K562 (cell line): ENCODE measurements around the gene THSD8. TPM values are rescaled to one million over a fixed set of nuclear protein-coding genes. Genes with fewer than 3 reads are reported as not detected.
A peak's percentile ranks its signal among the peaks of the same experiment; 100 is the strongest.

ENCODE experiments used
- ATAC-seq: fragments of 200-7000 bp; cut with Tn5 transposase; 3 replicates; pipeline ENCODE4 v1.9.1; 2020; ENCODE audit warnings: moderate library complexity
- BruUV-seq: library from RNA; stranded (reverse); fragments of 400-500 nt; replicated peaks from 2 replicates; lab custom pipeline; 2021; lab: Mats Ljungman, UMichigan
- CTCF ChIA-PET: fragments of 300-600 bp; formaldehyde crosslinking; extraction: SDS; loops from one replicate; lab custom pipeline; 2021; ENCODE audit warnings: low intra/inter-chr PET ratio; lab: Yijun Ruan, JAX
- POLR2A ChIA-PET: fragments of 300-600, 350-650 bp; sonication (Branson Sonifier 250); formaldehyde crosslinking; extraction: SDS; loops from one replicate; lab custom pipeline; 2021; ENCODE audit warnings: antibody characterized with exemption, inconsistent platforms; lab: Yijun Ruan, JAX
- DNase-seq, 4 experiments: peaks; one replicate each; pipeline versions ENCODE4 v3.0.0 to v3.0.0-alpha.2; 2011 to 2018; ENCODE audit warnings: low spot score in 3 of 4, mixed read lengths in 3 of 4; ENCODE audit errors: extremely low read depth in 1 of 4
- FAIRE-seq: peaks from 2 replicates; lab custom pipeline; 2011; peaks lifted over from hg19 to GRCh38; lab: Jason Lieb, UNC
- H2AFZ ChIP-seq: 2 replicates; pipeline ENCODE4 v1.6.0; 2011; ENCODE audit warnings: low read depth, low read length, control low read depth, inconsistent platforms
- H3K27ac ChIP-seq: fragments of 200-600 bp; 3 replicates; pipeline ENCODE4 v1.8.0; 2011; ENCODE audit warnings: low read depth, mild to moderate bottlenecking, control low read depth, inconsistent platforms, low read length, moderate library complexity, mixed read lengths; ENCODE audit errors: extremely low read depth
- H3K27me3 ChIP-seq, 2 experiments: fragments of 300-600 bp in 1 of 2; 2 replicates in 1 of 2; 3 replicates in 1 of 2; pipeline versions ENCODE4 v1.6.0 to v1.8.0; 2011; ENCODE audit warnings: inconsistent platforms in 2 of 2, low read length in 2 of 2, mild to moderate bottlenecking in 1 of 2, mixed read lengths in 1 of 2, moderate library complexity in 1 of 2; ENCODE audit not compliant: control insufficient read depth in 2 of 2, insufficient read depth in 2 of 2
- H3K36me3 ChIP-seq: fragments of 300-600 bp; 3 replicates; pipeline ENCODE4 v1.8.0; 2011; ENCODE audit warnings: mild to moderate bottlenecking, low read length, inconsistent platforms; ENCODE audit not compliant: control insufficient read depth, insufficient read depth
- H3K4me1 ChIP-seq, 2 experiments: fragments of 200-600 bp in 1 of 2; replicated peaks in 1 of 2; 2 replicates in 1 of 2; 3 replicates in 1 of 2; pipeline versions ENCODE4 v1.5.1 to v1.8.0; 2011; ENCODE audit warnings: inconsistent platforms in 2 of 2, low read length in 2 of 2, mild to moderate bottlenecking in 1 of 2, mixed read lengths in 1 of 2, moderate library complexity in 1 of 2; ENCODE audit not compliant: control insufficient read depth in 2 of 2, insufficient read depth in 2 of 2
- H3K4me2 ChIP-seq: 2 replicates; pipeline ENCODE4 v1.6.1; 2011; ENCODE audit warnings: low read length, control low read depth, inconsistent platforms, mixed read lengths; ENCODE audit not compliant: insufficient read depth
- H3K4me3 ChIP-seq: fragments of 200-600 bp; sonication (generic), shearing (Covaris generic); 2 replicates; pipeline ENCODE4 v1.5.1; 2016; ENCODE audit warnings: control low read depth, inconsistent platforms
- H3K79me2 ChIP-seq: fragments of 200-600 bp; 3 replicates; pipeline ENCODE4 v1.8.0; 2011; ENCODE audit warnings: low read length, inconsistent platforms; ENCODE audit not compliant: control insufficient read depth, insufficient read depth
- H3K9ac ChIP-seq, 2 experiments: 2 replicates each; pipeline versions ENCODE4 v1.6.0 to v1.6.1; 2011; ENCODE audit warnings: low read depth in 2 of 2, low read length in 2 of 2, control low read depth in 1 of 2, inconsistent platforms in 1 of 2, mild to moderate bottlenecking in 1 of 2, mixed read lengths in 1 of 2; ENCODE audit not compliant: insufficient read depth in 1 of 2
- H3K9me1 ChIP-seq: one replicate; pipeline ENCODE4 v1.6.0; 2011; ENCODE audit warnings: inconsistent platforms, mild to moderate bottlenecking, low read length, moderate library complexity; ENCODE audit not compliant: control insufficient read depth, insufficient read depth
- H3K9me3 ChIP-seq: replicated peaks from 2 replicates; pipeline ENCODE4 v1.5.1; 2011; ENCODE audit warnings: low read depth, low read length, inconsistent platforms; ENCODE audit not compliant: control insufficient read depth, insufficient read depth
- H4K20me1 ChIP-seq: replicated peaks from 2 replicates; pipeline ENCODE4 v1.6.1; 2011; ENCODE audit warnings: low read length, inconsistent platforms, mixed read lengths; ENCODE audit not compliant: control insufficient read depth, insufficient read depth
- E4F1 ChIP-seq: fragments of 250-450 bp; sonication (Bioruptor Pico); IDR thresholded peaks from 2 replicates; pipeline ENCODE4 v1.5.0; 2021; ENCODE audit warnings: mild to moderate bottlenecking, borderline replicate concordance
- EP400 ChIP-seq: fragments of 450-650 bp; IDR thresholded peaks from 2 replicates; pipeline ENCODE4 v1.6.1; 2017; ENCODE audit warnings: antibody characterized with exemption, mild to moderate bottlenecking, moderate library complexity
- KAT2B ChIP-seq: IDR thresholded peaks from one replicate; pipeline ENCODE4 v1.6.1; 2012; ENCODE audit warnings: low read depth, mild to moderate bottlenecking, control low read depth, inconsistent platforms, low read length, moderate library complexity
- POLR2AphosphoS2 ChIP-seq: IDR thresholded peaks from 2 replicates; pipeline ENCODE4 v1.6.1; 2012; ENCODE audit warnings: low read length, improper control_type of control experiment
- SIN3B ChIP-seq: fragments of 450-650 bp; IDR thresholded peaks from 2 replicates; pipeline ENCODE4 v1.6.1; 2017; ENCODE audit warnings: low read depth, mild to moderate bottlenecking, moderate library complexity
- TCF3 ChIP-seq: sonication (generic); formaldehyde crosslinking; IDR thresholded peaks from 2 replicates; pipeline ENCODE4 v1.4.0; 2020; ENCODE audit warnings: mild to moderate bottlenecking, missing genetic modification reagents
- ZNF280B ChIP-seq: fragments of 250-450 bp; sonication (Bioruptor Pico); IDR thresholded peaks from 2 replicates; pipeline ENCODE4 v1.5.1; 2021; ENCODE audit warnings: mild to moderate bottlenecking
- WGBS: fragments of 100-300 bp; shearing (Covaris generic); methylation state at CpG from one replicate; pipeline ENCODE4 v1.1.6; 2016; ENCODE audit warnings: low coverage, mixed read lengths; ENCODE audit not compliant: insufficient coverage; ENCODE audit errors: missing lambda C conversion rate; 5-methylcytosine and 5-hydroxymethylcytosine counted together
- in situ Hi-C: fragments of 300-500 bp; cut with MboI; formaldehyde crosslinking; loops from 4 replicates; pipeline ENCODE4 v1.15.0; 2018; ENCODE audit warnings: inconsistent platforms, mixed read lengths
- intact Hi-C: fragments of 100-400 bp; cut with micrococcal nuclease; formaldehyde crosslinking; loops from 2 replicates; pipeline ENCODE4 v1.14.2; 2022
- polyA plus RNA-seq, 8 experiments: library from polyadenylated mRNA; depleted of rRNA in 4 of 8; stranded (reverse) in 5 of 8; unstranded in 3 of 8; fragments of >200 nt; fragmentation: Nextera tagmentation in 2 of 8; fragmentation: Illumina TruSeq in 1 of 8; extraction: Ambion mirVana in 2 of 8; extraction: Trizol in 1 of 8; gene quantifications; 2 replicates each; pipeline versions ENCODE4 v1.2.1 to v1.2.3, GENCODE V29; 2011 to 2014; ENCODE audit warnings: inconsistent platforms in 1 of 8, missing spikeins in 1 of 8
- total RNA-seq, 7 experiments: library from RNA; depleted of rRNA in 6 of 7; stranded (reverse); fragments of >200 nt in 6 of 7; fragmentation: Illumina TruSeq in 2 of 7; extraction: Trizol in 2 of 7; gene quantifications; 2 replicates each; pipeline versions ENCODE4 v1.2.1 to v1.2.3, GENCODE V29; 2011 to 2021; ENCODE audit warnings: low replicate concordance in 1 of 7
- TF ChIP-seq, protein P1 (sequence below): fragments of 250-450 bp; sonication (Bioruptor Pico); IDR thresholded peaks from 2 replicates; pipeline ENCODE4 v1.8.0; 2022; ENCODE audit warnings: inconsistent platforms, mild to moderate bottlenecking, moderate library complexity, borderline replicate concordance
- TF ChIP-seq, protein P2 (sequence below): fragments of 450-650 bp; IDR thresholded peaks from 2 replicates; pipeline ENCODE4 v1.6.1; 2017; ENCODE audit warnings: antibody characterized with exemption, mild to moderate bottlenecking

The THSD8 gene
- total and polyA plus RNA-seq, 9 of the 15 experiments (the other 6 are each of a cell fraction or from before 2014, with no cell fraction given) = 8.4 to 42.4 (median 19.9) TPM; not detected in 2

GRCh38 chr19:12796146-12797071, 5.5 kb upstream of the THSD8 start:
- CTCF ChIA-PET = interaction anchor here (0.9 to 2.6 kb wide), 6 partner anchors 20 to 79 kb away, joined by 3 to 30 read pairs (median 6); partner anchors contain the start of genes HOOK2 and TRIR
- H2AFZ ChIP-seq = peak overlapping the region; percentile 69
- TF ChIP-seq, protein P1, sequence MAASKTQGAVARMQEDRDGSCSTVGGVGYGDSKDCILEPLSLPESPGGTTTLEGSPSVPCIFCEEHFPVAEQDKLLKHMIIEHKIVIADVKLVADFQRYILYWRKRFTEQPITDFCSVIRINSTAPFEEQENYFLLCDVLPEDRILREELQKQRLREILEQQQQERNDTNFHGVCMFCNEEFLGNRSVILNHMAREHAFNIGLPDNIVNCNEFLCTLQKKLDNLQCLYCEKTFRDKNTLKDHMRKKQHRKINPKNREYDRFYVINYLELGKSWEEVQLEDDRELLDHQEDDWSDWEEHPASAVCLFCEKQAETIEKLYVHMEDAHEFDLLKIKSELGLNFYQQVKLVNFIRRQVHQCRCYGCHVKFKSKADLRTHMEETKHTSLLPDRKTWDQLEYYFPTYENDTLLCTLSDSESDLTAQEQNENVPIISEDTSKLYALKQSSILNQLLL (CRISPR knock-in tag) = no peak
- TF ChIP-seq EP400 (peak; percentile 63), SIN3B (peak; percentile 16; the same call in 1 of the 2 replicates), E4F1 (CRISPR knock-in tag) (no peak), POLR2AphosphoS2 (peak; percentile 88), KAT2B (no peak), TCF3 (CRISPR knock-in tag) (no peak), ZNF280B (CRISPR knock-in tag) (no peak)
- TF ChIP-seq, protein P2, sequence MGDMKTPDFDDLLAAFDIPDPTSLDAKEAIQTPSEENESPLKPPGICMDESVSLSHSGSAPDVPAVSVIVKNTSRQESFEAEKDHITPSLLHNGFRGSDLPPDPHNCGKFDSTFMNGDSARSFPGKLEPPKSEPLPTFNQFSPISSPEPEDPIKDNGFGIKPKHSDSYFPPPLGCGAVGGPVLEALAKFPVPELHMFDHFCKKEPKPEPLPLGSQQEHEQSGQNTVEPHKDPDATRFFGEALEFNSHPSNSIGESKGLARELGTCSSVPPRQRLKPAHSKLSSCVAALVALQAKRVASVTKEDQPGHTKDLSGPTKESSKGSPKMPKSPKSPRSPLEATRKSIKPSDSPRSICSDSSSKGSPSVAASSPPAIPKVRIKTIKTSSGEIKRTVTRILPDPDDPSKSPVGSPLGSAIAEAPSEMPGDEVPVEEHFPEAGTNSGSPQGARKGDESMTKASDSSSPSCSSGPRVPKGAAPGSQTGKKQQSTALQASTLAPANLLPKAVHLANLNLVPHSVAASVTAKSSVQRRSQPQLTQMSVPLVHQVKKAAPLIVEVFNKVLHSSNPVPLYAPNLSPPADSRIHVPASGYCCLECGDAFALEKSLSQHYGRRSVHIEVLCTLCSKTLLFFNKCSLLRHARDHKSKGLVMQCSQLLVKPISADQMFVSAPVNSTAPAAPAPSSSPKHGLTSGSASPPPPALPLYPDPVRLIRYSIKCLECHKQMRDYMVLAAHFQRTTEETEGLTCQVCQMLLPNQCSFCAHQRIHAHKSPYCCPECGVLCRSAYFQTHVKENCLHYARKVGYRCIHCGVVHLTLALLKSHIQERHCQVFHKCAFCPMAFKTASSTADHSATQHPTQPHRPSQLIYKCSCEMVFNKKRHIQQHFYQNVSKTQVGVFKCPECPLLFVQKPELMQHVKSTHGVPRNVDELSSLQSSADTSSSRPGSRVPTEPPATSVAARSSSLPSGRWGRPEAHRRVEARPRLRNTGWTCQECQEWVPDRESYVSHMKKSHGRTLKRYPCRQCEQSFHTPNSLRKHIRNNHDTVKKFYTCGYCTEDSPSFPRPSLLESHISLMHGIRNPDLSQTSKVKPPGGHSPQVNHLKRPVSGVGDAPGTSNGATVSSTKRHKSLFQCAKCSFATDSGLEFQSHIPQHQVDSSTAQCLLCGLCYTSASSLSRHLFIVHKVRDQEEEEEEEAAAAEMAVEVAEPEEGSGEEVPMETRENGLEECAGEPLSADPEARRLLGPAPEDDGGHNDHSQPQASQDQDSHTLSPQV = peak; percentile 78

More at GRCh38 chr19:12796146-12797071, 5.5 kb upstream of the THSD8 start:
- Histone ChIP-seq H3K4me2 (peak overlapping the region; percentile 77), H4K20me1 (peaks cover 13% of the 10 kb centered on the region; the same call in 1 of the 2 replicates), H3K79me2 (peaks cover 47% of the 10 kb centered on the region), H3K27ac (peak overlapping the region; percentile 48), H3K27me3 (no peaks in the 10 kb centered on the region), H3K4me1 (peaks cover 26 to 64% of the 10 kb centered on the region in 2 experiments), H3K4me3 (no peak overlapping the region), H3K9me1 (no peaks in the 10 kb centered on the region), H3K9me3 (no peaks in the 10 kb centered on the region), H3K36me3 (peaks cover 33% of the 10 kb centered on the region; the same call in 2 of the 3 replicates), H3K9ac (peak overlapping the region; percentile 46 to 75)
- in situ Hi-C loops (loop anchor here (5.0 kb wide), 1 partner anchor 84 kb away; no protein-coding TSS in a partner anchor), intact Hi-C loops (loop anchor here (1.0 to 10.0 kb wide), 4 partner anchors 19 to 232 kb away; no protein-coding TSS in a partner anchor)
- POLR2A ChIA-PET = interaction anchor here (0.7 to 2.3 kb wide), 12 partner anchors 10 to 185 kb away, joined by 3 to 14 read pairs (median 4); partner anchors contain the start of genes RNASEH2A, ZNF490 and ZNF791
- no TSS peak for BruUV-seq
- WGBS = 4% methylated on average over 16 of the region's 18 CpGs
- ATAC-seq (peak; percentile 61), DNase-seq (peak; percentile 51 to 93 (median 62)), FAIRE-seq (peak; percentile 97)
